T-helper 2 cell treated with Interferon-gamma antibody and Interleukin-4, amounts not matched to agents 5 μg/mL and 100 μg/mL, for 36 hours (primary cell): Measurements from ENCODE around the gene CACNA1C.
"Not testable (repeated sequence)": the region's sequence is repeated elsewhere in the genome, so short reads cannot be mapped to it uniquely, and the experiment has no call there.

Source experiments
- DNase-seq: peaks from one replicate; pipeline ENCODE4 v3.0.0; 2021; ENCODE audit warnings: low spot score
- H3K27ac Mint-ChIP-seq: one replicate; pipeline ENCODE4 v1.8.0; 2021; ENCODE audit warnings: mild to moderate bottlenecking, mixed read lengths
- H3K27me3 Mint-ChIP-seq: one replicate; pipeline ENCODE4 v1.8.0; 2021; ENCODE audit warnings: low read depth, mixed read lengths
- H3K36me3 Mint-ChIP-seq: one replicate; pipeline ENCODE4 v1.8.0; 2021; ENCODE audit warnings: low read depth, mixed read lengths
- H3K4me1 Mint-ChIP-seq: one replicate; pipeline ENCODE4 v1.8.0; 2021; ENCODE audit warnings: low read depth, mixed read lengths
- H3K4me3 Mint-ChIP-seq: one replicate; pipeline ENCODE4 v1.8.0; 2022; ENCODE audit warnings: mild to moderate bottlenecking, moderate library complexity, mixed read lengths
- H3K9me3 Mint-ChIP-seq: one replicate; pipeline ENCODE4 v1.8.0; 2021; ENCODE audit warnings: mixed read lengths

Gene CACNA1C

DNA sequence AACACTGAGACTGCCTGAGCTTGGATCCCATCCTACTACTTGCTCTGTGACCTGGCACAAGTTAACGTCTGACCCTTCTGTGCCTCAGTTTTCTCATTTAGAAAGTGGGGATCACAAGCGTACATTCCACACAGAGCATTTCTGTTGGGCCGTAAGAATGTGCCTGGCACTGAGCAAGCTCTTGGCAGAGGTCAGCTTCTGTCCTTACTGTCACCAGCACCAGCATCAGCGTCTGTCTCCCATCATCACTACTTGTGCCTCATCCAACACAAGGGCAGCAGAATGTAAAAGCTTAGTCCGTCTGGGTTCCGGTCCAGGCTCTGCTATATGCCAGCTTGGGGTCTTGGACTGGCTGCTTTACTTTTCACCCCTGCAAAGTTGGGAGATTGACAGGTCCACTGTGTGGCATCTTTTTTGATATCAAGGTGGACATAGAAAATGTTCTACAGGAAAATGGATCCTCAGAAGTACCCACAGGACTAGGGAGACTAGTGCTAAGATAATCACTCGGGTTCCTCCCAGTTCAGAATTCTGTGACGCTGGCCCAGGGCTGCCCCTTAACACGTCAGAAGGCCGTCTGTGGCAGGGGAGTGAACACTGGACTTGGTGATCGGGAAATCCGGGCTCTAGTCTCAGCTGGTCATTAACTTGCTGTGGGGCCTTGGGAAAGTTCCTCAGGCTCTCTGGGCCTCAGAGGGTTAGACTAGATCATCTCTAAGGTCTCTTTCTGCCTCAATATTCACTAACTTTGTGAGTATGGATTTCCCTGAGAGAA, 65.9 kb downstream of the CACNA1C start:
- Mint-ChIP-seq H3K27ac (no peak overlapping the region), H3K27me3 (no peaks in the 10 kb centered on the region), H3K9me3 (no peaks in the 10 kb centered on the region), H3K4me1 (no peaks in the 10 kb centered on the region), H3K4me3 (no peak overlapping the region), H3K36me3 (no peaks in the 10 kb centered on the region)
- DNase-seq = no peak

- no peak overlapping the region for H3K27ac Mint-ChIP-seq
- H3K27me3 Mint-ChIP-seq = no peaks in the 10 kb centered on the region
- DNase-seq = no peak
- H3K4me3 Mint-ChIP-seq = no peak overlapping the region
- no peaks in the 10 kb centered on the region for H3K4me1 Mint-ChIP-seq
- H3K36me3 Mint-ChIP-seq = no peaks in the 10 kb centered on the region
- no peaks in the 10 kb centered on the region for H3K9me3 Mint-ChIP-seq
Measured at GRCh38 chr12:2119266-2119665, 66.5 kb downstream of the CACNA1C start.

GRCh38 chr12:2120982-2121758, 68.4 kb downstream of the CACNA1C start:
- no peaks in the 10 kb centered on the region for H3K27me3 Mint-ChIP-seq
- H3K36me3 Mint-ChIP-seq = no peaks in the 10 kb centered on the region
- no peak overlapping the region for H3K27ac Mint-ChIP-seq
- no peaks in the 10 kb centered on the region for H3K4me1 Mint-ChIP-seq
- no peak for DNase-seq
- no peak overlapping the region for H3K4me3 Mint-ChIP-seq
- H3K9me3 Mint-ChIP-seq = no peaks in the 10 kb centered on the region

DNA sequence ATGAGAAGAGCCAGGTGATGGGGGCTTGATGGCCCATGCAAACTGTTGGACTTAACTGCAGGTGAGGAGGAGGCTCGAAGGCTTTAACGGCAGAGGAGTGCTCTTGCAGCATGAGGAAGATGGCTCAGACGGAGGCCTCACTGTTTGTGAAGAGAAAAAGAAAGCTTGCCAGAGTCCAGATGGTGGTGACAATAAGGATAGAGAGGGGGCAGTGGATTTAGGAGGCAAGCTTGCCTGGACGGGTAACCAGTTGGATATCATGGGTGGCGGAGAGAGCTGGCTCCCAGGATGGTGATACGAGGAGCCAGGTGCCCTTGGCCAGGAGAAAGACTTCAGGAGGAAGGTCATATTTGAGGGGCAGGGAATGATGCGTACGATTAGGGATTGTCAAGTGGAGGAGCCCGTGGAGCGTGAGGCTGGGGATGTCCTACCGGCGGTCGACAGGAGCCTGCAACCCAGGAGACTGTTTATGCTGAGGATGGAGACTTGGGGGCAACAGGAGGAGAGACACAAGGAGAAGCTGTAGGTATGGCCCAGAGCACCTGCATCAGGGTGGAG, 71.8 kb downstream of the CACNA1C start:
- no peak for DNase-seq
- Mint-ChIP-seq H3K9me3 (no peaks in the 10 kb centered on the region), H3K27me3 (no peaks in the 10 kb centered on the region), H3K4me3 (no peak overlapping the region), H3K36me3 (no peaks in the 10 kb centered on the region), H3K27ac (no peak overlapping the region), H3K4me1 (no peaks in the 10 kb centered on the region)

- DNase-seq = no peak
- no peak overlapping the region for H3K4me3 Mint-ChIP-seq
- H3K4me1 Mint-ChIP-seq = no peaks in the 10 kb centered on the region
- H3K27ac Mint-ChIP-seq = no peak overlapping the region
- H3K9me3 Mint-ChIP-seq = no peaks in the 10 kb centered on the region
- no peaks in the 10 kb centered on the region for H3K36me3 Mint-ChIP-seq
- H3K27me3 Mint-ChIP-seq = no peaks in the 10 kb centered on the region
Measured at GRCh38 chr12:2125651-2126522, 73.1 kb downstream of the CACNA1C start.

GRCh38 chr12:2126676-2127406, 74.1 kb downstream of the CACNA1C start:
- Mint-ChIP-seq H3K27me3 (no peaks in the 10 kb centered on the region), H3K9me3 (no peaks in the 10 kb centered on the region), H3K36me3 (no peaks in the 10 kb centered on the region), H3K27ac (no peak overlapping the region), H3K4me1 (no peaks in the 10 kb centered on the region), H3K4me3 (no peak overlapping the region)
- DNase-seq = no peak

- H3K4me1 Mint-ChIP-seq = no peaks in the 10 kb centered on the region
- no peak overlapping the region for H3K27ac Mint-ChIP-seq
- H3K4me3 Mint-ChIP-seq = no peak overlapping the region
- no peaks in the 10 kb centered on the region for H3K36me3 Mint-ChIP-seq
- no peak for DNase-seq
- H3K27me3 Mint-ChIP-seq = no peaks in the 10 kb centered on the region
- H3K9me3 Mint-ChIP-seq = no peaks in the 10 kb centered on the region
Measured at GRCh38 chr12:2129076-2129475, 76.3 kb downstream of the CACNA1C start.

GRCh38 chr12:2135661-2136418, 83.1 kb downstream of the CACNA1C start:
- not testable (repeated sequence) for H3K27ac Mint-ChIP-seq, H3K9me3 Mint-ChIP-seq, DNase-seq, H3K27me3 Mint-ChIP-seq, H3K4me1 Mint-ChIP-seq, H3K4me3 Mint-ChIP-seq, H3K36me3 Mint-ChIP-seq

- Mint-ChIP-seq H3K4me1 (no peaks in the 10 kb centered on the region), H3K27me3 (no peaks in the 10 kb centered on the region), H3K36me3 (no peaks in the 10 kb centered on the region), H3K4me3 (no peak overlapping the region), H3K27ac (no peak overlapping the region), H3K9me3 (no peaks in the 10 kb centered on the region)
- no peak for DNase-seq
Measured at GRCh38 chr12:2136901-2137300, 84.1 kb downstream of the CACNA1C start.

DNA sequence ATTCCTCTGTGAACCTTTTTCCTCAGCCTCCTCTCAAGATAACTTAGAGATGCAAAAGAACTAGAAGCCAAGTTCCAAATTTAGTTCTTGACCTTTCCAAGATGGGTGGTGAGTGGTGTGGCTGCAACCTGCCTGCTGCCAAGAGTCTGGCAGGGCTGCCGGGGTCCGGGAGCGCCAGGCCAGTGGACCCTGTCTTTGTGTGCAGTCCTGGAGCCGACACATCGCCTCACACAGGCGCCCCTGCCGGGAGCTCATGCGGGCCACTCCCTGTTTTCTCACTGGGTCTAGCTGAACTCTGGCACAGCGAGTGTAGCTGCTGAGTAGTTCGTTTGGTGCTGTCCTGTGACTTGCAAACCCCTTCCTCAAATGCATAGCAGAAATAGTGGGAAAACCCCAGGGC, 84.9 kb downstream of the CACNA1C start:
- Mint-ChIP-seq H3K27me3 (no peaks in the 10 kb centered on the region), H3K4me3 (no peak overlapping the region), H3K36me3 (no peaks in the 10 kb centered on the region), H3K27ac (no peak overlapping the region), H3K9me3 (no peaks in the 10 kb centered on the region), H3K4me1 (no peaks in the 10 kb centered on the region)
- DNase-seq = no peak

GRCh38 chr12:2138294-2138693, 85.5 kb downstream of the CACNA1C start:
- Mint-ChIP-seq H3K4me3 (no peak overlapping the region), H3K9me3 (no peaks in the 10 kb centered on the region), H3K27ac (no peak overlapping the region), H3K27me3 (no peaks in the 10 kb centered on the region), H3K4me1 (no peaks in the 10 kb centered on the region), H3K36me3 (no peaks in the 10 kb centered on the region)
- DNase-seq = no peak

DNA sequence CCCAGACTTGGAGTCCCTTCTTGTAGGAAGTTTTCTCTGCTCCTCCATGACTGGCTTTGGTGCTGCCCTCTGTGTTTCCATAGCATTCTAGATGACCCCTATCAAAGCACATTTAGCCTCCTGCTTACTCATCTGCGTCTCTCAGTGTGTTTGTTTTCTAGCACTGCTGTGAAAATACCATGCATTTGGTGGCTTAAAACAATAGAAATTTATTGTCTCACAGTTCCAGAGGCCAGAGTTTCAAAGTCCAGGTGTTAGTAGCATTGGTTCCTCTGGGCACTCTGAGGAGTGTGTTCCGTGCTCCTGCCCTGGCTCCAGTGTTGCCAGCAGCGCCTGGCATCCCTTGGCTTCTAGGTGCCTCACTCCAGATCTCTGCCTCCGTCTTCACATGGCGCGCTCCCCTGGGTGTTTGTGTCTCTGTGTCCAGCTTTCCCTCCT, 86.1 kb downstream of the CACNA1C start:
- Mint-ChIP-seq H3K27ac (no peak overlapping the region), H3K36me3 (no peaks in the 10 kb centered on the region), H3K4me3 (no peak overlapping the region), H3K27me3 (no peaks in the 10 kb centered on the region), H3K4me1 (no peaks in the 10 kb centered on the region), H3K9me3 (no peaks in the 10 kb centered on the region)
- no peak for DNase-seq

GRCh38 chr12:2139651-2140050, 86.9 kb downstream of the CACNA1C start:
- Mint-ChIP-seq H3K36me3 (no peaks in the 10 kb centered on the region), H3K4me1 (no peaks in the 10 kb centered on the region), H3K9me3 (no peaks in the 10 kb centered on the region), H3K27ac (no peak overlapping the region), H3K4me3 (no peak overlapping the region), H3K27me3 (no peaks in the 10 kb centered on the region)
- no peak for DNase-seq
